Fibroblast of the aortic adventitia (primary cell): ENCODE data around the gene LAMP2. TPM values are rescaled to one million over a fixed set of nuclear protein-coding genes. Genes with fewer than 3 reads are reported as not detected.

ENCODE experiments used
- DNase-seq: peaks from one replicate; pipeline ENCODE4 v3.0.0-alpha.2; 2010; ENCODE audit warnings: low read depth
- H3K4me3 ChIP-seq: 2 replicates; pipeline ENCODE4 v1.5.1; 2011; ENCODE audit warnings: low read depth, mild to moderate bottlenecking, control low read depth, low read length, moderate library complexity
- CTCF ChIP-seq: IDR thresholded peaks from 2 replicates; pipeline ENCODE4 v1.5.1; 2011; ENCODE audit warnings: mild to moderate bottlenecking, low read length, control low read depth, inconsistent platforms; ENCODE audit not compliant: insufficient read depth
- total RNA-seq: library from RNA; depleted of rRNA; stranded (reverse); fragments of >200 nt; gene quantifications from 2 replicates; pipeline ENCODE4 v1.2.3, GENCODE V29; 2012; ENCODE audit warnings: low replicate concordance

Gene LAMP2
- total RNA-seq = 46.8 and 247 TPM in 2 replicates

- DNase-seq = peak; percentile 88
- H3K4me3 ChIP-seq = peak within 1 kb of the TSS; percentile 79
- no peak for TF ChIP-seq CTCF
Observed at GRCh38 chrX:120468825-120469525, at the start of gene LAMP2. Gene LAMP2 (minus strand): TSS chrX:120469296. CDS start chrX:120469169, 127 bp downstream.

- no peak overlapping the region for H3K4me3 ChIP-seq
- peak; percentile 69 for DNase-seq
- no peak for TF ChIP-seq CTCF
Observed at GRCh38 chrX:120517936-120518335, 48.8 kb upstream of the LAMP2 start.

- TF ChIP-seq CTCF = peak; percentile 38
- DNase-seq = peak; percentile 37
- no peak overlapping the region for H3K4me3 ChIP-seq
Observed at GRCh38 chrX:120514236-120514635, 45.1 kb upstream of the LAMP2 start.

- TF ChIP-seq CTCF = no peak
- DNase-seq = no peak
- H3K4me3 ChIP-seq = no peak overlapping the region
Observed at GRCh38 chrX:120512627-120513026, 43.5 kb upstream of the LAMP2 start.

- no peak for DNase-seq
- H3K4me3 ChIP-seq = no peak overlapping the region
- TF ChIP-seq CTCF = no peak
Observed at GRCh38 chrX:120512222-120512621, 43.1 kb upstream of the LAMP2 start.

- no peak for TF ChIP-seq CTCF
- H3K4me3 ChIP-seq = no peak overlapping the region
- DNase-seq = no peak
Observed at GRCh38 chrX:120504569-120504968, 35.5 kb upstream of the LAMP2 start.
